Upper lobe of left lung (tissue), 4 donors: ENCODE data around the gene SIRPA.

ENCODE experiments used
- CTCF ChIP-seq, 6 experiments: fragments of 450-650 bp in 4 of 6; fragments of 200-600 bp in 2 of 6; sonication (generic) in 2 of 6; IDR thresholded peaks; one replicate each; pipeline ENCODE4 v1.5.1; 2016 to 2019; ENCODE audit warnings: antibody characterized with exemption in 6 of 6
- EP300 ChIP-seq, 4 donors: sonication (generic); formaldehyde crosslinking; IDR thresholded peaks; one replicate each; pipeline ENCODE4 v1.5.1; 2017; ENCODE audit warnings: antibody characterized with exemption in 4 of 4, control low read depth in 2 of 4

GRCh38 chr20:1911536-1911935 is 16.3 kb downstream of the SIRPA start:
- TF ChIP-seq CTCF (IDR thresholded peaks at IDR 0.05): no peak
- no peak for TF ChIP-seq EP300 (IDR thresholded peaks at IDR 0.05)
